BJ (cell line): ENCODE data around the gene LIMS4. TPM values are rescaled to one million over a fixed set of nuclear protein-coding genes. Genes with fewer than 3 reads are reported as not detected.
"Not testable (repeated sequence)": the region's sequence is repeated elsewhere in the genome, so short reads cannot be mapped to it uniquely, and the experiment has no call there.

ENCODE experiments used
- CTCF ChIA-PET: fragments of 350-600 bp; formaldehyde crosslinking; extraction: SDS; loops from one replicate; lab custom pipeline; 2021; ENCODE audit warnings: antibody characterized with exemption, inconsistent platforms; lab: Yijun Ruan, JAX
- POLR2A ChIA-PET: fragments of 300-600 bp; sonication (Branson Sonifier 250); formaldehyde crosslinking; extraction: SDS; loops from one replicate; lab custom pipeline; 2021; ENCODE audit warnings: antibody characterized with exemption; lab: Charles Lee
- DNase-seq: peaks from one replicate; pipeline ENCODE4 v3.0.0-alpha.2; 2011; ENCODE audit warnings: low read depth
- H3K27me3 ChIP-seq: 2 replicates; pipeline ENCODE4 v1.6.0; 2011; ENCODE audit warnings: low read length; ENCODE audit not compliant: control insufficient read depth, insufficient read depth
- H3K36me3 ChIP-seq: 2 replicates; pipeline ENCODE4 v1.5.1; 2011; ENCODE audit warnings: low read length; ENCODE audit not compliant: control insufficient read depth, insufficient read depth
- H3K4me3 ChIP-seq: 2 replicates; pipeline ENCODE4 v1.5.1; 2011; ENCODE audit warnings: low read depth, mild to moderate bottlenecking, control low read depth, low read length
- polyA plus RNA-seq: library from polyadenylated mRNA; depleted of rRNA; stranded (reverse); fragments of >200 nt; gene quantifications from 2 replicates; pipeline ENCODE4 v1.2.3, GENCODE V29; 2011

The LIMS4 gene
- polyA plus RNA-seq, 1 experiment, result 9.4 TPM

DNA sequence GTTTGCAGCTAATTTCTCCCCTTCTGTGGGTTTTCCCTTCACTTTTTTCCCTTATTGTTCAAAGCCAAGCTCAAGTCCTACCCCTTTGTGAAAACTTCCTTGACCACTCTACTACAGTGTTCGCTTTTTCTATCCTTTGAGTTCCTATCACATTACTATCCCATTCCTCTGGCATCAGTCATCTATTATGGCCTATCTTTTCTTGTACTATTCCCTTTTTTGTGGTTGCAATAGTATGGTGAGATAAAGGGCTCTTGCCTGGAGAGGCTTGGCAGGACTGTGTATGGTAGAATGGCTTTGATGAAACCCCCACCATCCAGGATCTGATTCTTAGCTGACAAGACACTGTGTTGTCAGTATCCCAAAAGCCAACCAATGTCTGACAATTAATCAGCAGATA is 30.7 kb downstream of the LIMS4 start:
- H3K27me3 ChIP-seq, POLR2A ChIA-PET, DNase-seq, H3K36me3 ChIP-seq, H3K4me3 ChIP-seq, CTCF ChIA-PET: not testable (repeated sequence)

DNA sequence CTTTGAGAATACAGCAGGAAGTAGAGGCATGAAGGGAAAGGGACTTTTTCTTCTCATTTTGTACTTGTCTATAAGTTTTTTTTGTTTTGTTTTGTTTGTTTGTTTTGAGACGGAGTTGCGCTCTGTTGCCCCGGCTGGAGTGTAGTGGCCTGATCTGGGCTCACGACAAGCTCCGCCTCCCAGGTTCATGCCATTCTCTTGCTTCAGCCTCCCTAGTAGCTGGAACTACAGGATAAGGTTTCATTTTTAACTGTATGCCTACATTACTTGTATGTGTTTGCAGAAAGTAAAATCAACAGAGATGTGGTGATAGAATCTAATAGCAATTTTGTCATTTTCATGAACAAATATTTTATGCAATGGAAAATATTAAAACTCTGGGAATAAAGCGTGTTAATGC is 38.1 kb downstream of the LIMS4 start:
- CTCF ChIA-PET, DNase-seq, H3K27me3 ChIP-seq, H3K36me3 ChIP-seq, POLR2A ChIA-PET, H3K4me3 ChIP-seq: not testable (repeated sequence)

DNA sequence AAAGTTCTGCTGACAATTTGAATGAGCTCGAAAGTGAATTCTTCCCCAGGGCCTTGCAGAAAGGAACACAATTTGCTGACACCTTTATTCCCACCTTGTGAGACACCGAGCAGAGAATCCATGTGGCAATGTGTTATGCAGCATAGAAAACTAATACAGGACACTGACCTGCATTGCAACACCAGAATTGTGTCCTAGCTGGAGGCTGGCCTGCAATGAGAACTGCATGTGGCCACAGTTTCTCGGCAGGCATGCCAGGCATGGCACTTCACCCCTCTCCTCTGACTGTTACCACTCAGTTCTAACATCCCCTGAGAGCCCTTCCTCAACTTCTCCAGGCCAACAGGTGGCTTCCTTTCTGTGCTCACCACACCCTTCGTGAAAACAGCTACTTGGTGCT is 46.9 kb downstream of the LIMS4 start:
- H3K36me3 ChIP-seq, H3K27me3 ChIP-seq, POLR2A ChIA-PET, CTCF ChIA-PET, H3K4me3 ChIP-seq, DNase-seq: not testable (repeated sequence)

DNA sequence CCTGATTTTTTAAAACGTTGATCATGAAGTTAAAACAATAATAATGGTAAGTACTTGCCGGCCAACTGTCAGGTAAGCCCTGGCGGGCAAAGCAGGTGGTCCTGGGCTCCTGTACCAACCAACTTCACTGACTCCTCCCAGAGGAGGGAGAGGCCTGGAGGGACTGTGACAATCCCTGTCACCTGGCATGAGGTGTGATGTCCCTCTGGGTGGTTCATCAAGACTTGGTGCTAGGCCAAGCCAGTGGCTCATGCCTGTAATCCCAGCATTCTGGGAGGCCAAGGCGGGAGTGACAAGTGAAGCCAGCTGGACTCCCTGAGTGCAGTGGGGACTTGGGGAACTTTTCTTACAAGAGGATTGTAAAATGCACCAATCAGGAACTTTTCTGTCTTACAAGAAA is 48.2 kb downstream of the LIMS4 start:
- H3K36me3 ChIP-seq, POLR2A ChIA-PET, DNase-seq, H3K27me3 ChIP-seq, H3K4me3 ChIP-seq, CTCF ChIA-PET: not testable (repeated sequence)

DNA sequence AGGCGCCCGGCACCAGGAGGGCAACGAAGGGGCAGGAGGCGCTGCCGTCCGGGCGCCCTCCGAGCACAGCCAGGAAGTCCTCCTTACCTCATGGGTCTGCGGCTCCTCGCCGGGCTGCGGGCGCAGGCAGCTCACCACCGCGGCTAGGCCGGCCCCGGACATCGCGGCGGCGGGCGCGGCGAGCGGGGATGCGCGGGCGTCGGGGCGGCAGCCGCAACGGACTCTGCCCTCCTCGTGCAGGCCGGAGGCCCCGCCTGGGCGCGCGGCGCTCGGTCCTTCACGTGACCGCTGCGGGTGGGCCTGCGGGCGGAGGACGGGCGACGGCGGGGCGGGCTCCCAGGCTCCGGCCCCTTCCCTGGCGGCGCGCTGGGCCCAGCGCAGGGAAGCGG is 49.0 kb downstream of the LIMS4 start:
- CTCF ChIA-PET, H3K36me3 ChIP-seq, H3K27me3 ChIP-seq, POLR2A ChIA-PET, H3K4me3 ChIP-seq, DNase-seq: not testable (repeated sequence)

DNA sequence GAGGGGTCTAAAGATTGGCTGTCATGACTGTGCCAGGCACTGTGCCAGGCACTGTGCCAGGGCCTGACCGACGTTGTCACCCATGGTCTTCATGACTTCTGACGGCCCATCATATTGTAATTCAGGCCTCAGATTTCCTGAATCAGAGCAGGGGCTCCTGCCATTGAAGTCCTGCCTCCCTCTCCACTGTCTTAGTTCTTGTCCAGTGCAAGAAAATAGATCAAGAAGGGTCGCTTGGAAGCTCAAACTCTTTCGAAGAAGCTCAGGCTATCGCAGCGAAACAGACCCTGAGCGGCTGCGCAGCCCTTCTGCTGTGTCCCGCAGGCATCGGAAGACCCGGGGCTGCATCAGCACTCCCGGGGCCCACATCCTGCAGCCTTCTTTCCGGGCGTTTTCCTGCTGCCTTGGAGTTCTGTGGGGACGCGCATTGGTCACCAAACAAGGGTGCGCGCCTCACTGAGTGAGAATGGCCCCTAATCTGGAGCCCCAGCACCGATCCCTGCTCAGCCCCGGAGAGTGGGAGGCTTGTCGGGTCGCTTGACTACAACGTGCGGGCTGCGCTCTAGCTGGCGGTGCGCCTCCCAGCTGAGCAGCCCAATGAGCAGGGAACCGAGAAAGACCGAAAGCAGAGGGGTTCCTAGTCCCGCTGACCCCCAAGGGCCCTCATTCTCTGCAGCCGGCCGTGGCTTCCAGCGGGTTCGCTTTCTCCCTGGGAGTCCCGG is 49.6 kb downstream of the LIMS4 start:
- POLR2A ChIA-PET, CTCF ChIA-PET, DNase-seq, H3K36me3 ChIP-seq, H3K4me3 ChIP-seq, H3K27me3 ChIP-seq: not testable (repeated sequence)

DNA sequence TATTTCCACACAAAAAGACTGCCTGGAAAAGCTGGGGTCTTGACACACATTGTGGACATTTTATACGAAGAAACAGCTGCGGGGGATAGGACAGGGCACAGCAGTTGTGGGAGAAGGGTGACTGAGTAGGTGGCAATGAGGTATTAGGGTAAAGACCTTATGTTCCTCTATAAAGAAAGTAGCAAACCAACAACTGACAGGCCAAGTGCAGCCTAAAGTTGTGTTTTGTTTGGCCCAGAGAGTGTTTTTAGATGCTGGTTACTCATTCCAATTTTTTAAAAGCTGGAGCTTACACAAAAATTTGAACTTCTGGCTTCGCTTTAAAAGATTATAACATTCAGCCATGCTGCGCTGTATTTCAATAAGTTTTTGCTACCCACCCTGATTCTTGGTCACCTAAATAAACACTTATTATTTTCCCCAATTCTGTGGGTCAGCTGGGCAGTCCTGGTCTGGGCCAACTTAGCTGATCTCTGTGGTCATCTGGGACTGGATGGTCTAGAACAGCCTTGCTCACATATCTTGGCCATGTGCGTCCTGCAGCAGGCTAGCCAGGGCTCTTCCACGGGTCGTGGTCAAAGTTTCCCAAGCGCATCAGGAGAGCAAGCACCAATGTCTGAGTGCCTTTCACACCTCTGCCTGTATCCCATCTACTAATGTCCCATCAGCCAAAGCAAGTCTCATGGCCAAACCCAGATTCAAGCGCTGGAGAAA is 51.8 kb downstream of the LIMS4 start:
- POLR2A ChIA-PET, H3K27me3 ChIP-seq, H3K36me3 ChIP-seq, DNase-seq, H3K4me3 ChIP-seq, CTCF ChIA-PET: not testable (repeated sequence)

DNA sequence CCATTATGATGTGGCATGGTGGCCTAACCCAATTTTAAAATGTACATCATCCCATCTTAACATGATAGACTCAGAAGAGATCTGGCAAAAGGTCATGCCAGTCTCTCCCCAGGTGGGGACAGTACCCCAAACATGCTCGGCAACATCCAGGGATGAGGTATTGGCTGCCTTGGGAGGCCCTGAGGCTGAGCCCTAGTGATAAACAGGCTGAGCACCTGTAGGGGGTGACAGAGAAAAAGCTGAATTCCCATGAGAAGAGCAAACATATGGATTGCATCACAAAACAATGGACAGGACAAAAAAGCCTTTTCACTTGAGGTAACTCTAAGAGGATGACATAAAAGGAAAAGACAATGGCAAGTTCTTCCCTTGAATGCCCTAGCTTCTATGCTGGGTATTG is 65.5 kb downstream of the LIMS4 start:
- H3K36me3 ChIP-seq, POLR2A ChIA-PET, H3K27me3 ChIP-seq, CTCF ChIA-PET, DNase-seq, H3K4me3 ChIP-seq: not testable (repeated sequence)

DNA sequence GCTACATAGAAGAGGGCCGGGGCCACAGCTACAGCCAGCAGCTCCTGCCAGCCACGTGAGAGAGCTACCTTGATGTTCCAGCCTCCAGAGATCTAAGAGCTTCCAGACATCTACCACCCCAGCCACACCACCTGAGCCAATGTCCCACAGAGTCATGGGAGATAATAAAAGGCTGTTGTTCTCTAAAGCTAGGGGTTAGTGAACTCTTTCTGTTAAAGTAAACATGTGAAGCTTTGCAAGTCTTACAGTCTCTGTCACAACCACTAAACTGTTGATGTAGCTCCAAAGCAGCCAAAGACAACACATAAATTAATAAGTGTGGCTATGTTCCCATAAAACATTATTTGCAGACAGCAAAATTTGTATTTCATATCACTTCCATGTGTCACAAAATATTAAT is 67.6 kb downstream of the LIMS4 start:
- CTCF ChIA-PET, result not testable (repeated sequence)

DNA sequence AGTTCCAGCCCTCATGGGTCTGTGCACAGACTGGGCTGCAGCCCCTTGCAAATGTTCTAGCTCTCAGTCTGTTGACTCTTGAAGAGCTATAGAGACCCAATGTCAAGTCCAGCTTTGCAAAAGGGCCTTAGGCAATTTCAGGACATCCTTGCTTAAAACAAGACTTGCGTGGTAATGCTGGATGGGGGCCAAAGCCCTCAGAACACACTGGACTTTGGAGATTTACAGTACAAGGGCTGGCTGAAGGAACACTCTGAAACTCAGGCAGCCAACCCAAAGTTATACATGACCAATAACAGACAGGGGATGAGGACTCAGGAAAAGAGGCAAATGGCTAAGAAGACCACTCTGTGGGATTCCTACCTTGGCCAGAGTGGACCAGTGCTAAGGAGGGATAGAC is 68.4 kb downstream of the LIMS4 start:
- H3K27me3 ChIP-seq, H3K4me3 ChIP-seq, POLR2A ChIA-PET, H3K36me3 ChIP-seq, CTCF ChIA-PET, DNase-seq: not testable (repeated sequence)

More for the DNA sequence above, 67.6 kb downstream of the LIMS4 start:
- POLR2A ChIA-PET, H3K27me3 ChIP-seq, H3K36me3 ChIP-seq, H3K4me3 ChIP-seq, DNase-seq: not testable (repeated sequence)

DNA sequence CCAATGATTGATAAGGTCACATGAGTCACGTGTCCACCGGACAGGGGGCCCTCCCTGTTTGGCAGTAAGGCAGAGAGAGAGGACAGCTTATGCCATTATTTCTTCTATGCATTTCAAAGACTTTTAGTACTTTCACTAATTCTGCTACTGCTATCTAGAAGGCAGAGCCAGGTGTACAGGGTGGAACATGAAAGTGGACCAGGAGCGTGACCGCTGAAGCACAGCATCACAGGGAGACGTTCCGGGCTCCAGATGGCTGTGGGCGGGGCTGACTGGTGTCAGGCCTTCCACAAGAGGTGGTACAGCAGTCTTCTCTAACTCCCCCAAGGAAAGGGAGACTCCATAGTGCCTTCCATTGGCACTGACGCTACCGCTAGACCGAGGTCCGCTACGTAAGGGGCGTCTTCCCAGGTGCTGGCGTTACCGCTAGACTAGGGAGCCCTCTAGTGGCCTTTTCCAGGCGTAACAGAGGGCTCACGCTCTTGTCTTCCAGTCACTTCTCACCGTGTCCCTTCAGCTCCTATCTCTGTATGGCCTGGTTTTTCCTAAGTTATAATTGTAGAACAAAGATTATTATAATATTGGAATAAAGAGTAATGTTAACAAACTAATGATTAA is 71.5 kb downstream of the LIMS4 start:
- H3K27me3 ChIP-seq, CTCF ChIA-PET, DNase-seq, POLR2A ChIA-PET, H3K4me3 ChIP-seq, H3K36me3 ChIP-seq: not testable (repeated sequence)

DNA sequence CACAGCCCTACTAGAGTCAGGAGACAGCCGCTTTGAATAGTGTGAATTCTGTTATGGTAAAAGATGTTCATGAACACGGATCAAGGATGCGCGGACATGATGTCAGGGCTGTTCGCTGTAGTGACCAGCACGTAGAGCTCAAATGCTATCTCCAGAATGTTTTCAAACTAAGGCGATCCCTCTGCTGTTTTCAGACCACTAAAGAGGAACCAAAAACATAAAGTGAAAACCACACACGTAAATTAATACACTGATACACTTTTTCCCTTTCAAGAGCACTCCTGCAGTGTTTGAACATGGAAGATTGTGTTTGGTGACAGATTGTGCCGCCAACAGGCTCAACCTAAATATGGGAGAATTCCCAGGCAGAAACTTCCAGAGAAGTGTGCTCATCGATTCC is 73.2 kb downstream of the LIMS4 start:
- H3K36me3 ChIP-seq, H3K27me3 ChIP-seq, H3K4me3 ChIP-seq, DNase-seq, CTCF ChIA-PET, POLR2A ChIA-PET: not testable (repeated sequence)

DNA sequence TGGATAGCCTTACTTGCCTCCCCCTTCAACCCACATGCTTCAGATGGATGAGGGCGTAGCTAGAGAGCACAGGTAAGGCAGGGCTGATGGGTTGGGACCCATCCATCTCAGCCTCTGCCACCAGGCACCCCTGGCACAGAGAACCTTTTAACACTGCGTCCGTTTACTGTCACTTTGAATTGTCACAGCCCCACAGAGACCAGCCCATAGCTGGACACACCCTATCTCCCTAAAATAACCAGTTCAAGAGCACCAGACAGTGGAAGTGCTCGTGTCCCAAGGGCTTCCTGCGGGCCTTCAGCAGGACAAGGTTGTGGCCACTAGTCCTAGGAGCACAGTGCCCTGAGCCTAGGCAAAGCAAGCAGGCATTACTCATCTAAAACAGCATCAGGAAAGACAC is 76.6 kb downstream of the LIMS4 start:
- H3K27me3 ChIP-seq, POLR2A ChIA-PET, DNase-seq, CTCF ChIA-PET, H3K36me3 ChIP-seq, H3K4me3 ChIP-seq: not testable (repeated sequence)
